ENCODE data around the gene SOX6. TPM values are rescaled to one million over a fixed set of nuclear protein-coding genes. Genes with fewer than 3 reads are reported as not detected.
"Not testable (repeated sequence)": the region's sequence is repeated elsewhere in the genome, so short reads cannot be mapped to it uniquely, and the experiment has no call there.

Gene SOX6
- total RNA-seq, 1 donor from 2014 or later: 4.5 TPM

DNA sequence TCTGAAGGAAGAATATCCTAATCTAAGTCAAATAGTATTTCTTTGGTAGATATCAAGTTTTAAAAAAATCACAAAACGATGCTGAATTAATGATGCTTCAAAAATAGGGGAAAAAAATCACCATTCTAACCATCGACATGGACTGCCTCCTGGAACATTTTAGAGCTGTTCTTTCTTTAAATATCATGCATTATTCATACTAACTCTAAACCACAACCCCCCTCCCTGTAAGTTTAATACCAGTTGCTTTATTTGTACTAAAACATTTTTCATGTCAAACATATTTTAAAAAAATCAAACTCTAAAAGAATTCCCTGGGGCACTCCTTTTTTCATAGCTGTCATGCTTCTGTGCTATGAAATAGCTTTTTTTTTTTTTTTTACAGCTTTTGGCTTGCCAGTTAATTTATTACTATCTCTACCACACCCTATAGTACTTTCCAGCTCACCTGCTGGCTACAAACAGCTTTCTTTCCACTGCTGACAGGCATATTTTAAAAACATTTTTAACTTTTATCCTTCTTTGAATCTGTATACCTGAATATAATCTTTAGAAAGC lies 256.9 kb downstream of the SOX6 start:
- no peak for DNase-seq (ENCODE audit: low spot score)

GRCh38 chr11:16098526-16099205 lies 257.7 kb downstream of the SOX6 start:
- DNase-seq (ENCODE audit: low spot score): no peak

DNA sequence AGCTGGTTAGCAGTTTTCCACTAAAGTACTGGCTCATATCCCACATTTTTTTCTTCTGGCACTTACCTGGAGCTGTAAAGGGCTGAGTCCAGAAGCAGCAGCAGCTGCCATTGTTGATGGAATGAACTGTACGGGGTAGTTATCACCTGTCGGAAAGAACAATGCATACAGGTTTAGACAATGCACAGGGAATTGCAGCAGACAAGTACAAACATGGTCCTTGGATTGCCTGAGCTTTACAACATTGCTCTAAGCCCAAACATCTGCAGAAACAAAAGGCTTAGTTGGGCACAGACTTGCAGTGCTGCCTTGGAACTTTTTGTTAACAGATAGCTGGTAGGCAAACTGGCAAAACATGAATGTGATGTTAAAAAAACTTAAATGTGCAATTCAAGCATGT lies 258.8 kb downstream of the SOX6 start:
- DNase-seq (ENCODE audit: low spot score): no peak

DNA sequence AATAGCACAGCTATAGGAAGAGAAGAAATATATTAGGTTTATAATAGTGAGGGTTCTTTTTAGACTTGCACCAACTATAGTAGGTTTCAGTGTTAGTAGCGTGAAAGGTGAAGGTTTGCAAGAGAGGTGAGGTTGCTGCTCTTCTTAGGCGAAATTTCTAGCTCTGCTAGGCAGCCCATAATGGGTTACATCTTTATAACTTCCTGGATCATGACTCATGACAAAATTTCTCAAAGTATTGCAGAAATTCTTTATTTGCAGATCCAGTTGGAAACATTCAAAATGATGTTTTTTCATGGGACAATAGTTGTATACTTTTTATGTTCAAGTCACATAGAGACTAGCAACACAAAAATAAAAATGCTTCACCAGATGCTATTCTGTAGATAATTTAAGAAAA lies 260.0 kb downstream of the SOX6 start:
- no peak for DNase-seq (ENCODE audit: low spot score)

DNA sequence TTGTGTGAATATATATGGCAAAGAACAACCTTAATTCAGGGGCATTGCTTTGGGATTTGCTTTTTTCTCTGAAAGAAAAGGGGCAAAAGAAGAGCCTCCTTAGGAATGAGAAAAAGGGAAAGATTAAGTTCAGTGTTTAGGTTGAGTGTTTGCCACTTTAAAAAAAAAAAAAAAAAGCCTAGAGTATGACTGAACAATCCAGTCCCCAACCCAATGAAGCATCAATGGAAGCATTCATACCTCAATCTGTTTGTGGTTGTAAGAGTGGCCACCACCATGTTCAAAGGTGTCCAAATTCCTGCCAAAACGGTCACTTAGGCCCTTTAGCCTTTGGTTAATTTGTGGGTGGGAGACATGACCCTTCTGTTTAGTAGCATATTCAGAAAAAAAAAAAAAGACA lies 260.6 kb downstream of the SOX6 start:
- no peak for DNase-seq (ENCODE audit: low spot score)

- DNase-seq (ENCODE audit: low spot score): no peak
Measured at GRCh38 chr11:16093889-16094653, 262.3 kb downstream of the SOX6 start.

DNA sequence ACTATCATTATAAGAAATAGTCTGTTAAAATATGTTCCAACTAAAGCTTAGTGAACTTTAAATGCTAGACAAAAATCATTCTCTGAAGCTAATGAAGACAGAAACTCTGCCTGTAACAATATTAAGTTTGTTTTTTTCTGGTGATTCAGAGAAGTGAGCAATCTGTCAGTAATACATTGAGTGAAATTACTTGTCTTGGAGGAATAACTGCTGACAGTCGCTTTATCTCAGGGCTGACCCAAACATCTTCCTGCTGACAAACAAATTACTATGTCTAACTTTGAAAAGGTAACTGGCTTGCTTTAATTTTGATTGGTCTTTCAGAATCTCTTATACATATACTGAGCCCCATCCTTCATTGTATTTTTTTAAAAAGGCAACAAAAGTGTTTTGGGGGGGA lies 264.5 kb downstream of the SOX6 start:
- no peak for DNase-seq (ENCODE audit: low spot score)

DNA sequence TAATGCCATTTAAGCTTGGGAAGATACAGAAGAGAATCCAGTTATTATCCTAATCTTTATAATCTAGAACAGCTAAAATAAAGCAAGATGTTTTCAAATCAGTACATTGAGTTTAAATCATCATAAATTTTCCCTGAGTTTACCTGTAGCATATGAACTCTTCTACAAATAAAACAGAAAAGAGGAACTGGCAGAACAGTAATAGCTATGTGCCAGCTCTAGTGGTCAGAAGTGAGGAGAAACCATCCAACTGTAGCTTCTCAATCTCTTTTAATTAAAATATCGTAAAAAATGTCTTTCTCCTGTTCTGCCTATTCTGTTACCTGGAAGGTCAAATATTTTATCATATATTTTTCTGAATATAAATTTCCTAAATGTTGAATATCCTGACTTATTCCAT lies 266.9 kb downstream of the SOX6 start:
- DNase-seq (ENCODE audit: low spot score): no peak

DNA sequence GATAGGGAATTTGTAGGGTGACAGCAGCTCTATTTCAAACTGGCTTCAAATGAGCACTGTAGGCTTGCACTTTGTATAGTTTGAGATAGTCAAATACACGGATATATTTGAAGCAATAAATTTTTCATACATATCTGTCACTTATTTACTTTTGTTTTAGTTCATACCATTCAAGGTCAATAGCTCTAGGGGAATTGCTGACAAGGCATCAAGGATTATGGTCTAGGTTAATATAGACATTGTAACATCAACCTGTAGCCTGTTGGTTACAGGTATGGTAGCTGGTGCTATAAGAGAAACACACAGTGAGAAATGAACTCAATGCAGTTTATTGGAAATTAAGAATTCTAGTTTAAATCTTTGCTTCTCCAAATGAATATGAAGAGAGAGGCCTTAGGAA lies 267.6 kb downstream of the SOX6 start:
- no peak for DNase-seq (ENCODE audit: low spot score)

DNA sequence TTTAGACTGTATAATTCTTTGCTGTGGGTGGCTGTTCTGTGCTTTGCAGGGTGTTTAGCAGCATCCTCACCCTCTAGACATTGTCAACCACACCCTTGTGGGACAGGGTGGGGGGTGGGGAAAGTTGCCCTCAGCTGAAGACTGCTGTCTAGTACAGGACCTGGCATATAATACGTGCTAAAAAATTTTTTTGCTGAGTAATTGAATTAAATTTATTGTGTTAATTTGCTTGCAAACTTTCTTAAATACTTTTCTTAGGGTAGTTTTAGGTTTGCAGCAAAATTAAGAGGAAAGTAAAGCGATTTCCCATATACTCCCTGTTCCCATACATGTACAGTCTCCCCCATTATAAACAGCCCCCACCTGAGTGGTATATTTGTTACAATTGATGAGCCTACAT lies 268.5 kb downstream of the SOX6 start:
- DNase-seq (ENCODE audit: low spot score): no peak

DNA sequence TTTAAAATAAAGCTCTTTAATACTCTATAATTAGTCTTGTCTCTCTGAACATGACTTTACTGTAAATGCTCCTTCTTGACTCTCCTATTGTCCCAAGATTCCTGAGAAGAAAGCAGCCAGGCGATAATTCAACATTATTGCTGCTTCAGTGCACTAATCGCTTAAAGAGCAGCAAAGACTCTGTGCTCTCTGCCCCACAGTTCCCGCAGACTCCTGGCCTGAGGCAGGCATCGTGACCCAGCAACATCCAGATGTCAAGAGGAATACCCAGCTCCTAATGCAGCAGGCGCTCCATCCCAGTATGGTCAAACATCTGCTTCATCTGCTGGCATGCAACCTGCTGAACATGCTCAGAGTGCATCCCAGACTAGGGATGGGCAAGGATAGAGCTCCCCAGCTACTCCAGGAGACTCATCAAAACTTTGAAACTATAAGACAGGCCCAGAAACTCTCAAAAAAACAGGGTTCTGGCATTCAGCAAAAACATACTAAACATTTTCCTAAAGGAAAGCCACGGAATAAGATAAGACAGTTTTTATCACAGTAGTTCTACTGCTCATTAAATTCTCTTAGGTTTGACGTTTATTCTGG lies 270.0 kb downstream of the SOX6 start:
- no peak for DNase-seq (ENCODE audit: low spot score)

- DNase-seq (ENCODE audit: low spot score): no peak
Measured at GRCh38 chr11:16082095-16083055, 274.0 kb downstream of the SOX6 start.

DNA sequence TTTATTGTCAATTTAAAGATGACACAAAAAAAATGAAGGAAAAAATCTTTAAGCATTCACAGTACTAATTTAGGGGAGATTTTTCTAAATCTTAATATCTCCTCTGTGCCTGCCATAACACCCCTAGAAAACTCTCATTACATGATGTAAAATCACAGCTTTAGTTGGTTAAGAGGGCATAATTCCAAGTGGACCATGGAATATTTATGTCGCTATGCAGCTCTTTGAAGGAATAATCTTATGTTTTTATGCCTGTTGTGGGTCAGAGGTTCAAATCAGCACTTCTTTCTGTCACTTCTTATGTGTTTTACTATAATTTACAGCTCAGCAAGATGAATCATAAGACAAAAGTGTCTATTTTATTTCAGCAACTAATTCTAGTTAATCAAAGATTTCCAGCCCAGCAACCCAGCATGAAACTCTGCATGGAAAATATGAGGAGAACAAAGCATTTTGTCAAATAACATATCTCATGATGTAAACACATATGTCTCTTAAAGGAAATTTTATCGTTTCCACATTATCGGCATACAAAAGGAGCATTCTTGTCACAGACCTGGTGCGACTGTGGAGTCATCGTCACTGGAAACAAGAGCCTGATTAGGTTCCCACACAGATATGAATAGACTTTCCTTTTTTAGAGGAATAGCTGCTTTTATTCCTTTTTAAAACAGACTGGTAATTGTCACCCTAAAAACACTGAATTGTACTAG lies 274.8 kb downstream of the SOX6 start:
- no peak for DNase-seq (ENCODE audit: low spot score)

DNA sequence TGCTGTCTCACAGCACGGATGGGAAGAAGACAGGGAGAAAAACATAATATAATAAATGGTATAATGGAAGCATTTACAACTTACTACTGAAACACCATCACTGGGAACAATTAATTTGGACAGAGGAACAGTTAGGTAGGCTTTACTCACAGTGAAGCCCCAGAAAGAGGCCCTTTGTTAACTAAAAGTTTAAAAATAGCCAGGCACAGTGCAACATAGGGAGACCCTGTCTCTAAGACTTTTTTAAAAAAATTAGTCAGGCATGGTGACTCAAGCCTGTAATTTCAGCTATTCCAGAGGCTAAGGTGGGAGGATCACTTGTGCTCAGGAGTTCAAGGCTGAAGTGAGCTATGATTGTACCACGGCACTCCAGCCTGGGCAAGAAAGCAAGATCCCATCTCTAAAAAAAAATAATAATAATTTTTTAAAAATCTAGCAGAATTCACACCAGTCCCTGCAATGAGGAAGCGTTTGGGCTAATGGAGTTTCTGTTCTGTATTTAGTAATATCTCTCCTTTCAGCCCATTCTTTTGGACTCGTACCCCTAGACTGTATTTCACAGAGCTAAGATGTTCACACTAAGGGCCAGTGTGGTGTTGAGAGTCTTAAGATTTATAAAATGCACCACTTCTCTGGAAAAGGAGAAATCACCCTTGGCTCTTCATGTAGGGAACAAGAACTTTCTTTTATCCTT lies 275.5 kb downstream of the SOX6 start:
- DNase-seq (ENCODE audit: low spot score): no peak

- no peak for DNase-seq (ENCODE audit: low spot score)
Measured at GRCh38 chr11:16078936-16079335, 277.4 kb downstream of the SOX6 start.

- no peak for DNase-seq (ENCODE audit: low spot score)
Measured at GRCh38 chr11:16070573-16070972, 285.8 kb downstream of the SOX6 start.

GRCh38 chr11:16067268-16067667 lies 289.1 kb downstream of the SOX6 start:
- DNase-seq (ENCODE audit: low spot score): not testable (repeated sequence)

GRCh38 chr11:16059332-16059731 lies 297.0 kb downstream of the SOX6 start:
- DNase-seq (ENCODE audit: low spot score): no peak

DNA sequence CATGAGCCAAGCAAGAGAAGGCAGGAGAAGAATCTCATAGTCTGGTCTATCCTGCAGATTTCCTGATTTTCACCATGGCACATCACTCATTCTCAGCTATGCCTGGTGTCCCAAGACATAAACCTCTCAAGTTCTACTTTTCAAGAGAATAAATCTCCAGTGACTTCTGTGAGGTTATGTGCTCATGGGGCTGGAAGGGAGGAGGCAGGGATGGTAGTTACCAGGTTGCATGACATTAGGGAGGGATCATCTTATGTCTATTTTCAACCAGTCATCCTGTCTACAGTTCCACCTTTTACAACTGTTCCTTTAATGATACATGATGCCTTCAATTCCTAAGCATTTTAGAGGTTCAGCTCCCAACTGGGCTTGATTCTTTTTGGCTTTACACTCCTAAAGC lies 297.7 kb downstream of the SOX6 start:
- no peak for DNase-seq (ENCODE audit: low spot score)

DNA sequence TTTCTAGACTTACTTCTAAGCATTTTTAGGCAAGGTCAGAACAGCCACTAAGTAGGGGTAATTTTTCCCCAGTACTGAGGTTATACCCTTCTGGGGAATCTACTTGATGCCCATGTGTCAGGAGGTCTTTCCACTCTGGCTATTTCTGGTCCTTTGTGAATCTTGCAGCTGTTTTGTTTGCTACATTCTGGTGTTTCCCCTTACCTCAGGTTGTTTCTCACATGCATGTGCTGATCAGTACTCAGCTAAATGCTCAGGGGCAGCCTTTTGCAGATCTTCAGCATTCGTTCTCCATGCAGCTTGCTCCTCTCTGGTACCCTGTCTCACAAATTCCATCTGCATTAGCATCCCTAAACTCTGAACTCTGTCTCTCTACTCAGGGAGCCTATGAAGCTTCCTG lies 303.6 kb downstream of the SOX6 start:
- no peak for DNase-seq (ENCODE audit: low spot score)

Data from mesenteric fat pad (tissue), 1 donor.